Measurements from ENCODE around the gene TMEM151B.

GRCh38 chr6:44227148-44227793, 43.0 kb upstream of the TMEM151B start:
- TF ChIP-seq, protein P1, sequence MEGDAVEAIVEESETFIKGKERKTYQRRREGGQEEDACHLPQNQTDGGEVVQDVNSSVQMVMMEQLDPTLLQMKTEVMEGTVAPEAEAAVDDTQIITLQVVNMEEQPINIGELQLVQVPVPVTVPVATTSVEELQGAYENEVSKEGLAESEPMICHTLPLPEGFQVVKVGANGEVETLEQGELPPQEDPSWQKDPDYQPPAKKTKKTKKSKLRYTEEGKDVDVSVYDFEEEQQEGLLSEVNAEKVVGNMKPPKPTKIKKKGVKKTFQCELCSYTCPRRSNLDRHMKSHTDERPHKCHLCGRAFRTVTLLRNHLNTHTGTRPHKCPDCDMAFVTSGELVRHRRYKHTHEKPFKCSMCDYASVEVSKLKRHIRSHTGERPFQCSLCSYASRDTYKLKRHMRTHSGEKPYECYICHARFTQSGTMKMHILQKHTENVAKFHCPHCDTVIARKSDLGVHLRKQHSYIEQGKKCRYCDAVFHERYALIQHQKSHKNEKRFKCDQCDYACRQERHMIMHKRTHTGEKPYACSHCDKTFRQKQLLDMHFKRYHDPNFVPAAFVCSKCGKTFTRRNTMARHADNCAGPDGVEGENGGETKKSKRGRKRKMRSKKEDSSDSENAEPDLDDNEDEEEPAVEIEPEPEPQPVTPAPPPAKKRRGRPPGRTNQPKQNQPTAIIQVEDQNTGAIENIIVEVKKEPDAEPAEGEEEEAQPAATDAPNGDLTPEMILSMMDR (IDR thresholded peaks at IDR 0.05), result no peak
- no peak for TF ChIP-seq POLR2A (IDR thresholded peaks at IDR 0.05)
